ENCODE data around the gene LRRFIP1.
"Not testable (repeated sequence)": the region's sequence is repeated elsewhere in the genome, so short reads cannot be mapped to it uniquely, and the experiment has no call there.

LRRFIP1 gene

GRCh38 chr2:237732070-237732469 is 104.7 kb downstream of the LRRFIP1 start:
- no peak for DNase-seq

DNA sequence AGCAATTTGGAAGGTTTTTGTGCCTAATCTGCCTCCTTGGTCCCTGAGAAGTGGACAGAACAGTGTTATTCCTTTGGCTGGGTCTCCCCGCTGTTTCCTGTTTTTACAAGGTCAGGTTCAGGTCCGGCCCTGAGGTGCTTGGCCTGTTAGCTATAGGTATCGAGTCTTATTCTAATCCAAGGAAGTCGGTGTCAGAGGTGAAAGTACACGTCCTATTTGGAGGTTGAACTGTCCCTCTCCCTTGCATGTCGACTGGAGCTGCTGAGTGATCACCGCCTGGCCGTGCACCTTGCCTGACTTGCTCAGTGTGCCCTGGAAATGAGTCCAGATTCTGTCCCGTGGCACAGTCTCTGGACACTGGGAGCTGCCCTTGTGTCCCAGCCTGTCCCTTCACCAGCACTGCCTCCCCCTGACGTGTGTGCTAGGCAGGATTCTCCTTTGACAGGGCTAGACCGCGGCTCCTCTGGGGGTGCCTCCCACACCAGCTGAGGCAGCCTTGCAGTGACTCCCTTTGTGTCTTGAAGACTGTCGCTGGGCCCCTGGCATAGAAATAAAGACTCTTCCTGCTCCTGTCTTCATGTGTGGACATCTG is 105.5 kb downstream of the LRRFIP1 start:
- DNase-seq, result no peak

- no peak for DNase-seq
Measured at GRCh38 chr2:237733677-237734300, 106.4 kb downstream of the LRRFIP1 start.

DNA sequence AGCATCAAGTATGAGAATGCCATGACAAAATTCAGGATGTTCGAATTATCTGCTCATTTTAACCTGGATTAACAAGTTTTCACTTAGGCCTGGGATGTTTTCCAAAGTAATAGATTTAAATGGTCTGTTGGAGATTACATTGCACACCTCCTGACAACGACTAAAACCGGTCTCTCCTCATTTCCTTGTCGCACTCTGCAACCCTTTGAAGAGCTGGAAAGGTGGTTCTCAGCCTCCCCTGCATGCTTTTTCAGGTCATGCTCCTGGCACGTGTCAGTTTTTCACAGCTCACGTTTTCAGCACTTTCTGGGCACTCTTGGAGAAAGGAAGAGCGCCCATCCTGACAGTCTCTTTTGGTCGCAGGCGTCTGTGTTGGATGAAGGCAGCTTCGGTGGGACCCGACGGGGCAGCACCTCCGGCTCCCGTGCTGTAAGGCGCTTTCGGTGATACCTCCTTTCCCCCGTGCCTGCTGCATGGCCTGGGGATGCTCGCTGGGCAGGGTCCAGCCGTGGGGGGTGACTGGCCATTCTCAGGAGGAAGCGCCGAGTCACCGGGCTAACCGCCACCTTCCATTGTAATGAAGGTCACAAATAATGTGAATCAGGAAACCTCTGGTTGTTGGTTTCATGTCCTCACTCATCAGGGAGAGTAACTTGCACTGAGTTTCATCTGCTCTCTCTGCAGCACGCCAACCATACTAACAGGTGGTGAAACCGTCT is 107.7 kb downstream of the LRRFIP1 start:
- no peak for DNase-seq

GRCh38 chr2:237735798-237736197 is 108.4 kb downstream of the LRRFIP1 start:
- DNase-seq, result no peak

- no peak for DNase-seq
Measured at GRCh38 chr2:237736783-237737182, 109.4 kb downstream of the LRRFIP1 start.

DNA sequence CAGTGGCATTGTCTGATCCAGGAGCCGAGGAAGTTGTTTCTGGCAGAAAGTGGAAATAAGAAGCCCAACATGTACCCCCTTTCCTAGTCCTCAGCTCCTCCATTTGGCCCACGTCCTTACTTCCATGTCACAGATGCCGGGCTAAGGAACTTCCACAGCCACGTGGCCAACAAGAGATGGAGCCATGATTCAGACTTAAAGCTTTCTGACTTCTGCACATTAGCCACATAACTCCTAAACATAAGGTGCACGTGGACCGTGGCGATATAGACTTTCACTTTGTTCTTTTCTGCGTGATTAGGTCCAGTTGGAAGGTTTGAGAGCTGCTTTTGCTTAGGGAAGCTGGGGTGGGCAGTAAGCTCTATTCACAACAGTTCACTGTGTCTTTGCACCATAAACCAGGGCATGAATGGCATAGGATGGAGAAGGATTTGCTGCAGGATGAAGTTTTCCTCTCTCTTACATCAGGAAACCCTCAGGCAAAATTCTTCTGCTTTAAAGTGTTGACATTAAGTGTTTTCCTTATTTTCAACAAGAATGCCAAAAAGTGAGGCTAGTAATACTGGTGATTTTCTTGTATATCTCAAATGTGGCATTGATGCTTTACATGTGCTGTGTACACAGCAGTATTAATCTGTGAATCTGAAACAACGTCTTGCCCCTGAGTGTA is 109.9 kb downstream of the LRRFIP1 start:
- DNase-seq, result no peak

DNA sequence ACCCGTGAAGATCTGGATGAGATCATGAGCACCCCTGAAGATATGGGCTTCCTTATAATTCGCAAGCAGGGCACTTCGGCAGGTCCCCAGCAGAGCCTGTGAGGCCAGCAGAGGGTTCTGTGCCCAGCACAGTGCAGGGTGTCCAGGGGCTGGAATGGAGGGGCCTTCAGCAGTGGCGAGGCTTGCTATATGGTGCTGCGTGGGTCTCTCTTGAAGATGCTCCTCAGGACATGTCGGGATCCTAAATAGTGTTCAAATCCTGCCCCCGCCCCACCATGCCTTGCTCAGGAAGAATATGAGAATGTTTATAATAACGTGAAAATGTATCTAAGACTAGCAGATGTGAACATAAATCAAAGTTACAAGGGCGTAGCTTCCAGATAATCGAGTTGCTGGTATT is 110.9 kb downstream of the LRRFIP1 start:
- no peak for DNase-seq

GRCh38 chr2:237739101-237739500 is 111.7 kb downstream of the LRRFIP1 start:
- no peak for DNase-seq

DNA sequence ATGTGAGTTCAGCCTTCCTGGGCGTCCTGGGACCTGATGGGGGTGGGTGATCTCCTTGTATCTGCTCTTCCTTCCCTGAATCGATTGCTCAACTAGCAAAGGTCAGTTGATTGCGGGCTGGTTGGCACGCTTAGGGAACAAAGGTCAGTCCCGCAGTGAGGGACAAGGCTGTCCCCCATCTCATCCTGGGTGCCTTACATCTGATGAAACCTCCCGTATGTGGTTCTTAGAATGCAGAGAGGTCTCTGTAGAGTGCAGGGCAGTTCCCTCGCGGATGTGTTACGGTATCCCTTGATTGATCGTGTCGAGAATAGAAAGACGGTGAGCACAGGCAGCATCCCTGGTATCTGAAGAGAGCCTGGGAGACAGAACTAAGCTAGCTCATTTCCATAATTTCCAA is 114.8 kb downstream of the LRRFIP1 start:
- DNase-seq, result no peak

- no peak for DNase-seq
Measured at GRCh38 chr2:237742614-237743013, 115.2 kb downstream of the LRRFIP1 start.

DNA sequence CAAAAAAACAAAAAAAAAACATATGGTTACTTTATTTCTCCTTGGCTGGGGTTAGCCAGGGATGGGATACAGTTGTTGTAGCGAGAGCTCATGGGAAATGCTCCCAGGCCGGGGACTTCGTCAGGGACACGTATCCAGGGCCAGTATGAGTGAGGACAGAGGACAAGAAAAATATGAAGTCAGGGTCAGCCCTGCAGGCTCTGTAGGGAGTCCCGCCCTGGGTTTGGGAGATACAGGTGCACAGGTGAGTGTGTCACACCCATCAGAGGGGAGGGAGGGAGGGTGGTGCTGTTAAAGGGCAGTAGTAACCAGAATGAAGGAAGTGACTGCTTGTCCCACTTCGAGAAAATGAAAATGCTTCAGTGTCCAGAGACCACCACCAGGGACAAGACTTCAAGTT is 115.6 kb downstream of the LRRFIP1 start:
- no peak for DNase-seq

DNA sequence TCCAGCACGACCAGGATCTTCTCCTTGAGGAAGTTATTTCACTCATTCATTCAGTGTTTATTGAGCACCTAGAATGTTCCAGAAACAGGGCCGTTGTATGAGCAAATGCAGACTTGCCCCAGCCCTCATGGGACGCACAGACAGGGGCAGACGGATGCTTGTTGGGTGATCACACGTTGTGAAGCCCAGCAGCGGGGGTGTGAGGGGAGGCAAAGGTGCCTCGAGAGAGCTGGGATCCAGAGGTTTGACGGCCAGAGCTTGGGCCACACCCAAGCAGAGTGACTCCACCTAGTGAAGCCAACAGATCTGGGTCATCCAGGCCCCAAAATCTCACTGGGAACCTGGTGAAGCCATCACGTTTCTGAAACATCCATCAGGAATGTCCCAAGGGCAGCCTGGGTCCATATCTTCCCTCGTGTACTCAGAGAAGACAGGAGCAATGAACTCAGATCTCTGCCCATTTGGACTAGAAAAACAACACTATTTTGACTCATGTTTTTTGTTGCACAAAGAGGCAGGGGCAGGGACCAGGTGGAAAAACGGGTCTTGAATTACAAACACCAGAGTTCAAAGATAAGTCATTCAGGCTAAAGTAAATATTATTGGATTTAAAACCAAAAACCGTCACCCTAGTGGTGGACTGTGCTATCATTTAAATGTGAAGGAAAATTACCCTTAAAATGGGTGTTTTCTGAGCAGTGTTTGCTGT is 116.3 kb downstream of the LRRFIP1 start:
- DNase-seq, result no peak

GRCh38 chr2:237744270-237744612 is 116.9 kb downstream of the LRRFIP1 start:
- DNase-seq, result no peak

DNA sequence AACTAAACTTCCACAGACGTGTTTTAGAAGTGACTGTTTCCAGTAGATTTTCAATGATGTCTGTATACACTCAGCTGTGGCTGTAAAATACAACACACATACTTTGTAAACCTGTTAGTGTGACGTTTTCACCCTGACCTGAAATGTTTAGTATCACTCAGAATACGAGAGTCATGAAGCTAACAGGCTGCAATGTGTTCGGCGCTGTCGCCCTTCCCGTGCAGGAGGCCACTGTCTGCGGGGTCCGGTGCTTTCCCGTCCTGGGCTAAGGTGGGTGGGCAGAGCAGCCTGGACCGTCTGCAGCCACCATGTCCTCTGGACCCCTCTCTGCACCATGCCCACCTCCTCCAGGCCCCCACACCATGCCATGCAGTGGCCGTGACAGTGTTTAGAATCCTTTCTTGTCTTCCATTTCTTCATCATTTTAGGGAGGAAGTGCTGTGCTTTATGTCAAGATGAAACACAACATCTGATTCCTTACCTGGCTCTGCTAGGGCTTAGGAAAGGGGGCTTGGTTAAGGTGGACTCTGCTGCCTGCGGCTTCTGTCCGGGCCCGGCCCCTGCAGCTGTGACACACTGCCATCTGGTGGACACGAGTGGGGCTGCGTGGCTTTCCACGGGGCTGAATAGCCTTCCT is 117.3 kb downstream of the LRRFIP1 start:
- no peak for DNase-seq

DNA sequence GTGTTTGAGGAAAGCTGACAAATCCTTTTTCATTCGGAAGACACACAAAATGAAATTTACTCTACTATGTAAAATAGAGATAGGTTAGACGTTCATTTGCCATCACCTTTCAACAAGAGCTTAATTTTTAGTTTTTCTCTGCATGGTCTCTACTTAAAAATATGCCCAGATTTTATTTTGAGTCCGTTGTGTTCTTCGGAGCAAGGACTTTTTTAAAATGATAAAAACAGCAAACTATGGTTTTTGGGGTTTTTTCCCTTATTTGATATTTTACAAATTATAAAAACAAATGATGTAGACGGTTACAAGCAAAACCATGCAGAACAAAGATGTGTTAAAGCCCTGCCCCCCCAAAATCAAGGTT is 117.8 kb downstream of the LRRFIP1 start:
- DNase-seq, result no peak

DNA sequence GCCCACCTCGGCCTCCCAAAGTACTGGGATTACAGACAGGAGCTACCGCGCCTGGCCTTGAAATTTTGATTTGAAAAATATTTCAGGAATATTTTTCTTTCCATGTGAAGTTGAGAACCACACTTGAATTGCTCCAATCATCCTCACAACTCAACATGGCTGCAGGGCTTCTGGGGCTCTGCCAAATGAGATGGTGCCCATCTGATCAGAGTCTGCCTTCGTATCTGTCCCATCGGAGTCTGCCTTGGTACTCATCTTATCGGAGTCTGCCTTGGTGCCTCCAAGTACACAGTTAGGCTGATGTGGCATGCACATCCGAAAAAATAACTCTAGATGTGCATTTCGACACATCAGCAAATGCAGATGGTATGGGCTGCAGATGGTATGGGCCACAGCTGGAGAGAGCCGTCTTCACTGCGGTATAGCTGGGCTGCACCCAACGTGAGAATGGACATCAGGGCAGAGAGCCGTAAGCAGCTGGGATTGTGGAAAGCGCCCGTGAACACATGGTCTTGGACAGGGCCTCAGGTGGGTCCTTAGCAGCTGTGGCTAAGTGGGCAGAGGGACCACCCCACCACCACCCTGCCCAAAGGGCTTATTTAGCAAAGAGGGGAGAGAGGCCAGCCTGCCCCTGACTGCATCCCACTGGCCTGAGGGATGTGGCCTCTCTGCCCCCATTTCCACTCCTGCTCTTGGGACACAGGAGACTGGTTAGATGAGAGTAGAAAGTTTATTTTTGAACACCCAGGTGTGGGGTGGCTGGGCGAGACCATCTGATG is 119.1 kb downstream of the LRRFIP1 start:
- no peak for DNase-seq

DNA sequence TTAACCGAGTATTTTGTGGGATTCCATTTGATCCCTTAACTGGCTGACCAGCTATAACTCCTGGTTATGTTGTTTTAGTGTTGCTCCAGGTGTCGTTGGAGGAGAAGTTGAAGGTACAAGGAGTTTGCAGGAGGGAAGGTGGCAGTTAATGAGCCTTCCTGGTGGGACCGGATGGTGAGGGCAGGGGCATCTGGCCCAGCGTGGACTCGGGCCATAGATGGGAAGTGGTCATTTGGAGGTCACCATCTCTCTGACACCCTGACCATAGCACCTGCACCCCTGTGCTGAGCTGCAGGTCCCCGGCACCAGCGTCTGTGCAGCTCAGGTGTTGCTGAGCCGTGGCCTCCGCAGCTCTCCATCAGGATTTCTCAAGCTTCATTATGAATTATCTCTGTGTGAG is 119.8 kb downstream of the LRRFIP1 start:
- no peak for DNase-seq

DNA sequence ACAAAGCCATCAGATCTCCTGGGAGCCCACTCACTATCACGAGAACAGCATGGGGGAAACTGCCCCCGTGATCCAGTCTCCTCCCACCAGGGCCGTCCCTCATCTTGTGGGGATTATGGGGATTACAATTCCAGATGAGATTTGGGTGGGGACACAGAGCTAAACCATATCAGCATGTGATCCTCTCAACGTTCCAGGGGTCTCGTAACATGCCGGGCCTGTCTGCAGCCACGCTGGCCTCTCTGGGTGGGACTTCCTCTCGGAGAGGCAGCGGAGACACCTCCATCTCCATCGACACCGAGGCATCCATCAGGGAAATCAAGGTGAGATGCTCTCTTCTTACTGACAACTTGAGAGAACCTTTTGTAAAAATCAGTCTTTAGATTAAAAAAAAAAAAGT is 121.6 kb downstream of the LRRFIP1 start:
- DNase-seq, result no peak

GRCh38 chr2:237749961-237750360 is 122.6 kb downstream of the LRRFIP1 start:
- DNase-seq, result no peak

GRCh38 chr2:237750441-237750840 is 123.1 kb downstream of the LRRFIP1 start:
- DNase-seq, result not testable (repeated sequence)

DNA sequence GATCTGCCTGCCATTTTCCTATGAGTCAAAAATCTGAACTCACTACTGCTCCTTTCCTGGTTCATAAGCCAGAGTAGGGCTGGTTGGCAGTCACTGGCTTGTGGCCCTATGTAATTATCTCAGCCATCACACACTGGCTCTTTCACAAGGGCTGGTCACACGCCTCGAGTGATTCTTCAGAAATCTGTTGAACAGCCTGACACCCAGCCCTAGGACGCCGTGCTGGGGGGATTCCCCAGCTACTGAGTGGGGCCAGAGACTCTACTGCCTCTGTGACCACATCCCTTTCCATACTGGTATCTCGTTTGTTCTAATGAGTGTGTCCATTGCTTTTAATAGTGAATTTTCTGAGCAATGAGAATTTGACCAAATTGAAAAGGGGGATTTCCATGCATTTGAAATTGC is 125.4 kb downstream of the LRRFIP1 start:
- DNase-seq, result no peak

Data from NCI-H446 treated with DMSO at 0.1 percent for 48 hours (cell line).